Astrocyte (in vitro differentiated cells and primary cell): Measurements from ENCODE around the gene CALCB. TPM values are rescaled to one million over a fixed set of nuclear protein-coding genes. Genes with fewer than 3 reads are reported as not detected.
"Not testable (repeated sequence)": the region's sequence is repeated elsewhere in the genome, so short reads cannot be mapped to it uniquely, and the experiment has no call there.

Source experiments
- DNase-seq: peaks from one replicate; pipeline ENCODE4 v3.0.0-alpha.2; 2010; ENCODE audit warnings: low read depth
- FAIRE-seq: peaks from 2 replicates; lab custom pipeline; 2011; peaks lifted over from hg19 to GRCh38; lab: Jason Lieb, UNC
- H2AFZ ChIP-seq: 2 replicates; pipeline ENCODE4 v1.6.0; 2012; ENCODE audit warnings: low read depth, low read length, inconsistent platforms
- H3K27ac ChIP-seq: 2 replicates; pipeline ENCODE4 v1.5.1; 2011; ENCODE audit warnings: low read depth, low read length, inconsistent platforms
- H3K27me3 ChIP-seq: 2 replicates; pipeline ENCODE4 v1.6.0; 2011; ENCODE audit warnings: low read length, inconsistent platforms; ENCODE audit not compliant: insufficient read depth
- H3K36me3 ChIP-seq: 2 replicates; pipeline ENCODE4 v1.5.1; 2011; ENCODE audit warnings: low read length, inconsistent platforms; ENCODE audit not compliant: insufficient read depth
- H3K4me1 ChIP-seq: 2 replicates; pipeline ENCODE4 v1.5.1; 2011; ENCODE audit warnings: low read length, inconsistent platforms; ENCODE audit not compliant: insufficient read depth
- H3K4me2 ChIP-seq: 2 replicates; pipeline ENCODE4 v1.6.0; 2012; ENCODE audit warnings: low read length, inconsistent platforms
- H3K4me3 ChIP-seq: 2 replicates; pipeline ENCODE4 v1.5.1; 2011; ENCODE audit warnings: low read depth, mild to moderate bottlenecking, low read length, inconsistent platforms; ENCODE audit not compliant: insufficient read depth
- H3K79me2 ChIP-seq: 2 replicates; pipeline ENCODE4 v1.6.0; 2012; ENCODE audit warnings: mild to moderate bottlenecking, low read length, inconsistent platforms; ENCODE audit not compliant: insufficient read depth
- H3K9ac ChIP-seq: 2 replicates; pipeline ENCODE4 v1.6.0; 2012; ENCODE audit warnings: mild to moderate bottlenecking, low read length, inconsistent platforms
- H3K9me3 ChIP-seq: 2 replicates; pipeline ENCODE4 v1.5.1; 2012; ENCODE audit warnings: low read depth, mild to moderate bottlenecking, low read length, inconsistent platforms; ENCODE audit not compliant: insufficient read depth
- H4K20me1 ChIP-seq: 2 replicates; pipeline ENCODE4 v1.6.0; 2012; ENCODE audit warnings: low read length, inconsistent platforms; ENCODE audit not compliant: insufficient read depth
- H3K27ac Mint-ChIP-seq: one replicate; pipeline ENCODE4 v1.8.0; 2021; ENCODE audit warnings: mild to moderate bottlenecking, mixed read lengths; ENCODE audit not compliant: unreplicated experiment
- H3K27me3 Mint-ChIP-seq: one replicate; pipeline ENCODE4 v1.8.0; 2021; ENCODE audit warnings: low read depth, mixed read lengths; ENCODE audit not compliant: unreplicated experiment
- H3K36me3 Mint-ChIP-seq: one replicate; pipeline ENCODE4 v1.8.0; 2021; ENCODE audit warnings: low read depth, mixed read lengths; ENCODE audit not compliant: unreplicated experiment
- H3K4me1 Mint-ChIP-seq: one replicate; pipeline ENCODE4 v1.8.0; 2021; ENCODE audit warnings: low read depth, mixed read lengths; ENCODE audit not compliant: unreplicated experiment
- H3K4me3 Mint-ChIP-seq: one replicate; pipeline ENCODE4 v1.8.0; 2021; ENCODE audit warnings: mild to moderate bottlenecking, moderate library complexity, mixed read lengths; ENCODE audit not compliant: unreplicated experiment
- H3K9me3 Mint-ChIP-seq: one replicate; pipeline ENCODE4 v1.8.0; 2021; ENCODE audit warnings: mild to moderate bottlenecking, mixed read lengths; ENCODE audit not compliant: unreplicated experiment
- CTCF ChIP-seq: IDR thresholded peaks from 2 replicates; pipeline ENCODE4 v1.5.1; 2011; ENCODE audit warnings: low read depth, mild to moderate bottlenecking, inconsistent platforms, low read length, moderate library complexity; ENCODE audit not compliant: insufficient read depth
- total RNA-seq: library from RNA; stranded (reverse); gene quantifications from 2 replicates; pipeline ENCODE4 v1.2.1, GENCODE V29; 2021

Gene CALCB
- total RNA-seq, 1 donor from 2014 or later = 0.61 TPM

DNA sequence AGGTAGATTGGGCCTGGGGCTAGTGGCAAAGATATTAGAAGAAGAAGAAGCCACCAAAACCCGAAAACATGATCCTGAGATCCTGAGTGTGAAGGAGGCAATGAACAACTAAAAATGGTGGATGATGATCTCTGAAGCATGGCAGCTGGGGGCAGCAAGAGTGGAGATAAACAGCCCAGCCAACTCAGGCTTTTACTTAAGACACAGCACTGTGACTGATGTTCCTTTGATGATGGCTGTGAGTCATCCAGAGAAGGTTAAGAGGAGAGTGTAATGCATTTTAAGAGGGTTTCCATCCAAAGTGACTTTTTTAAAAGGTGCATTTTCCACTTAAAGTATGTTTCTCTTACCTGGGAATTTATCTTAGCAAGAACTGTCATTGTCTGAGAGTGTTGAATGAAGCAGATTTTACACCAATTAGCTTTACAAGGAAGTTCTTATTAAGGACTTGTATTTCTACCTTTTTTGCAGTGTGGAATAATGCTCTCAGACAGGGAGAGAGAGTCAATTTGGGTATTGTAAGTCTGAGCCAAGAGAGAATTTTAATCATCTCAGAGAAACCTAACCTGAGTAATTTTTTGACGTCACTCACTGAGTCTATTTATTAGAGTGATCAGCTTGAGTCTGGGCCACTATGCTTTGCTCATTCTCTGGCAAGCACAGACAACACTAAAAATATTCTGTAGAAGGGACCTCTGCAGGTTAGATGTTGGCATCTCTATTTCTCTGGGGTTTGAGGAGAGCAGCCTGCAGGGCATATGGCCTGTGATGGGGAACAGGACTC is 14.1 kb upstream of the CALCB start:
- peaks cover 2% of the 10 kb centered on the region for H3K27me3 ChIP-seq
- no peaks in the 10 kb centered on the region for H3K36me3 Mint-ChIP-seq
- FAIRE-seq (no peak), DNase-seq (no peak)
- H2AFZ ChIP-seq = no peak overlapping the region
- no peaks in the 10 kb centered on the region for H3K4me1 ChIP-seq
- TF ChIP-seq CTCF = no peak
- H3K4me3 Mint-ChIP-seq = no peak overlapping the region
- no peaks in the 10 kb centered on the region for H3K36me3 ChIP-seq
- H3K79me2 ChIP-seq = no peaks in the 10 kb centered on the region
- no peak overlapping the region for H3K4me3 ChIP-seq
- H4K20me1 ChIP-seq = no peaks in the 10 kb centered on the region
- no peak overlapping the region for H3K9ac ChIP-seq
- H3K27me3 Mint-ChIP-seq = no peaks in the 10 kb centered on the region
- no peak overlapping the region for H3K27ac Mint-ChIP-seq
- no peaks in the 10 kb centered on the region for H3K9me3 ChIP-seq
- H3K4me2 ChIP-seq = no peak overlapping the region
- H3K9me3 Mint-ChIP-seq = peaks cover 2% of the 10 kb centered on the region
- H3K4me1 Mint-ChIP-seq = peaks cover 2% of the 10 kb centered on the region
- H3K27ac ChIP-seq = no peak overlapping the region

DNA sequence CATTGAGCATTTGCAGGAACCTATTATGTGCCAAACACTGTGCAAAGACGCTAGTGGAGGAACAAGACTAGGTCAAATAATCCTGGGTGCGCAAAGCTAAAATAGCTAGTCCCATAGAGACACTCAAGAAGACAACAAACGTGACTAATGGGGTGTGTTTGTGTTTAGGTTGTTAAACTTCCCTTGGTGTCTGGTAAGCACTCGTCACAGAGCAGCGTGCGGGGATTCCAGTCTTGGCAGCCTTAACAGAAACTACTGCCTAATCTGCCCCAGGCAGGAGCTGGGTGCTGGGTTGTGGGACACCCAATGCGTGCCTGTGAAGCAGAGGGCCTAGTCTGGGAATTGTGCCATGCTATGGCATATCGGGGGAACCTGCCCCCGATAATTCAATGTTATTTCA is 10.8 kb upstream of the CALCB start:
- Mint-ChIP-seq H3K4me1 (peaks cover 2% of the 10 kb centered on the region), H3K27ac (no peak overlapping the region), H3K4me3 (no peak overlapping the region), H3K36me3 (no peaks in the 10 kb centered on the region), H3K9me3 (peaks cover 2% of the 10 kb centered on the region), H3K27me3 (peaks cover 6% of the 10 kb centered on the region)
- Histone ChIP-seq H3K27me3 (no peaks in the 10 kb centered on the region), H4K20me1 (no peaks in the 10 kb centered on the region), H3K27ac (no peak overlapping the region), H2AFZ (no peak overlapping the region), H3K9ac (no peak overlapping the region), H3K4me2 (no peak overlapping the region), H3K4me3 (no peak overlapping the region), H3K36me3 (no peaks in the 10 kb centered on the region), H3K4me1 (no peaks in the 10 kb centered on the region), H3K79me2 (no peaks in the 10 kb centered on the region), H3K9me3 (no peaks in the 10 kb centered on the region)
- DNase-seq (no peak), FAIRE-seq (no peak)
- TF ChIP-seq CTCF = no peak

DNA sequence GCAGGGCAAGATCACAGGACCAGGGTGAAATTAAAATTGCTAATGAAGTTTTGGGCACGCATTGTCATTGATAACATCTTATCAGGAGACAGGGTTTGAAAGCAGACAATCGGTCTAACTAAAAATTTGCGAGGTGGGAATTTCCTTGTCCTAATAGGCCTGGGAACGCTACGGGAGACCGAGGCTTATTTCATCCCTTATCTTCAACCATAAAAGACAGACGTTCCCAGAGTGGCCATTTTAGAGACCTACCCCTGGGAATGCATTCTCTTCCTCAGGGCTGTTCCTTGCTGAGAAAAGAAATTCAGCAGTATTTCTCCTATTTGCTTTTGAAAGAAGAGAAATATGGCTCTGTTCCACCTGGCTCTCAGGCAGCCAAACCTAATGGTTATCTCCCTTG is 3.6 kb upstream of the CALCB start:
- H3K4me1 ChIP-seq, FAIRE-seq, H3K4me3 Mint-ChIP-seq, H3K27ac ChIP-seq, H3K9ac ChIP-seq, H3K9me3 Mint-ChIP-seq, H3K36me3 ChIP-seq, H3K27ac Mint-ChIP-seq, H2AFZ ChIP-seq, H3K79me2 ChIP-seq, H3K4me1 Mint-ChIP-seq, H3K36me3 Mint-ChIP-seq, H4K20me1 ChIP-seq, H3K4me2 ChIP-seq, DNase-seq, H3K4me3 ChIP-seq, H3K9me3 ChIP-seq: not testable (repeated sequence)
- H3K27me3 Mint-ChIP-seq = peaks cover 41% of the 10 kb centered on the region
- peaks cover 13% of the 10 kb centered on the region for H3K27me3 ChIP-seq
